Embryonic facial prominence (tissue), 1 donor: ENCODE data around the gene MYADML2.

ENCODE experiments used
- DNase-seq: peaks from one replicate; pipeline ENCODE4 v3.0.0-alpha.2; 2016; ENCODE audit errors: extremely low spot score

Gene MYADML2

DNA sequence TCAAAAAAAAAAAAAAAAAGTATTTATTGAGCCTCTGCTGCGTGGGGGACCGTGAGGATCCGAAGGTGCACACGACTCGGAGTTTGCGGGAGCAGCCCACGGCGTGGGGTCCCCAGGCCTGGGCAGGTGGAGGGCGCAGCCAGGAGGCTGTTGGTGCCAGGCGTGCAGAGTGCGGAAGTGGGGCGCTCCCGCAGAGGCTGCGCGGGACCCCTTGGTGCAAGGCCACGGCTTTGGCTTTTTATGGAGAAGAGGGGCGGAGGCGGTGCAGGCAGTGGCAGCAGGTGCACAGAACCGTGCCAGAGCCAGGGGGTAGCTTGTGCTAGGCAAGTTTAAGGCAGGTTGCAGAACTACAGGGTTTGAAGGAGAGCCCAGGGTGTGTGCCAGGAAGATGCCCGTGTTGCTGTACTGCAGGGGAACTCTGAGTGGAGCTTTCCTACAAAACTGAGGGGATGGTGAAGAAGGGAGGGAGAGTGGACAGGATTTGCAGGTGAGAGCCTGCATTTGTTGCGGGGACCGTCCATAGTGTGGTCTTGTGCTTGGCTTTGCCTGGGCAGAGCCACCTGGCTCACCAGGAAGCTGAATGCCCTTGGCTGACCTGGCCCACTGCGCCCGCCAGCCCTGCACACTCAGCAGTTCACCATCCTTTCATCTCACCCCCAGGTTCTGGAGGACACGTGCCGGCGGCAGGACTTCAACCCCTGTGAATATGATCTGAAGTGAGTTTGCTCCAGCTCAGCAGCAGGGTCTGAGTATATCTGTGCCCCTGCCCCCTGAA, 31.7 kb upstream of the MYADML2 start:
- no peak for DNase-seq

DNA sequence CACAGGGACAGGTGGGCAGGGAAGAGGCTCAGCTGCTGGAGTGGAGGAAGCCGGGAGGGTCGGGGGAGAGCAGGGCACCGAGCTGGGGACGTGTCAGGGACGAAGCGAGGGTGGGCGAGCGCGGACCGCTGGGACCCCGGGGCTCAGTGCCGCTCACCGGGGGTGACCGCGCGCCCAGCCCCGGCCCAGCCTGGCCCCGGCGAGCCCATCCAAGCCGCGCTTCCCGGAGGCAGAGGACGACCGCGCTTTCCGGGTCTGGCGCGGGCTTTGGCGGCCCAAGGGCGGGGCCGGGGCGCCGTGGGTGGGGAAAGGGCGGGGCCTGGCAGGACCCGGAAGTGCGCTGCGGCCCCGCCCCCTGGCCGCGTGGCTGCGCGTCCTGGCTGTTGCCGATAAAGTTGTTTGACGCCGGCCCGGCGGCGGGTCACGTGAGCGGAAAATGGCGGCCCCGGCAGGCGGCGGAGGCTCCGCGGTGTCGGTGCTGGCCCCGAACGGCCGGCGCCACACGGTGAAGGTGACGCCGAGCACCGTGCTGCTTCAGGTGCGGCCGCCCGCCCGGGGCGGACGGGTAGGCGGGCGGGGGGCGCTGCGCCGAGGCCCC, 30.3 kb upstream of the MYADML2 start, which contains the start of gene ASPSCR1:
TSS of gene ASPSCR1 (plus strand) at position 419 of the 598 bp plus-strand sequence. CDS start at position 437, 18 bp downstream.
- peak; percentile 82 for DNase-seq

DNA sequence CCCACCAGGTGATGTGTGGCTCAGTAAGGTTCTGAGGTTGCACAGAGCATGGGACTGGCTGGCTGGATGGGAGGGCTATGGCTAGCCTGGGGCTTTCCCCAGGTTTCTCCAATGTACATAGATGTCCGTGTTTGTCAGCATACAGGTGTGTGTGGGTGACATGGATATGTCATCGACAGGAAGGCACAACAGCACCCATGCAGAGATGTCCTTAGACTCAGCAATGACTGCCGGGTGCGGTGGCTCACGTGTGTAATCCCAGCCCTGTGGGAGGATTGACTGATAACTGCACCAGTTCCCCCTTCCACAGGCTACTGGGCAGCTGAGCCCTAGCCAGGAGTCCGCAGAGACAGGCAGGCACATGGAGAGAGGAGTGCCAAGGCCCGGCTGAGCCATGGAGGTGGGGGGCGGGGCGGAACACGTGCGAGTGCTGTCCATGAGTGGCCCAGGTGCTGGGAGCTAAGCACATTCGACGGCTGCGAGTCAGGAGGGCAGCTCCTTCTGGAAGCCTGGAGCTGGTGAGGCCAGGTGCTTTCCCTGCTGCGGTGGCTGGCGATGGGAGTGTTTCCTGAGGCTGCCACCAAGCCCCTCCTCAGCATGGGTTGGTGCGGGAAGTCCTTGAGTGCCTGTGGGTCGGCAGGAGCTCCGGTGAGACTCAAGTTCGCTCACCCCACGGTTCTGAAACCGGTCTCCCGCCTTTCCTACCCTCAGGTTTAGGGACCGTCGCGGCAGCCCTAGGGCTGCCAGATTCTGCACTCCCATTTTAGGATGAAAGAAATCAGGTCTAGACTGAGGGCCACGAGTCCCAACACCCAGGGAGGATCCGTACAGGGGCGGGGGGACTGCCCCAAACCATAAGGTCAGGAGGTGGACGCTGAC, 29.5 kb upstream of the MYADML2 start:
- no peak for DNase-seq

DNA sequence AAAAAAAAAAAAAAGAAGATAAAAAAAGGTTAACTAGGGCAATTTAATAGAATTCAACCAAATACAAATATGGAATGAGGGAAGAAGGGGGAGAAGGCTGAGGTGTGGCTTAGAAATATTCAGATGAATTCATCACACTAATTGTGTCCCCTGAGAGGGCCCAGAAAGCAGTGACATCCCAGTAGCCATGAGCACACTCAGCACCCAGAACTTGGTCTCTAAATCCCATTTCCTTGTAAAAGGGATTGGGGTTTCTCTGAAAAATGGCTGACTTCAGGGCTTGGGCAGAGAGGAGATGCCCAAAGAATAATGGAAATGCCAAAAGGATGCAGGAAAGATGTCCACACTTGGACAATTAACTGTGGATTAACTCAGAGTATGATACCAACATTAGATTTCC, 26.4 kb upstream of the MYADML2 start:
- DNase-seq = no peak

DNA sequence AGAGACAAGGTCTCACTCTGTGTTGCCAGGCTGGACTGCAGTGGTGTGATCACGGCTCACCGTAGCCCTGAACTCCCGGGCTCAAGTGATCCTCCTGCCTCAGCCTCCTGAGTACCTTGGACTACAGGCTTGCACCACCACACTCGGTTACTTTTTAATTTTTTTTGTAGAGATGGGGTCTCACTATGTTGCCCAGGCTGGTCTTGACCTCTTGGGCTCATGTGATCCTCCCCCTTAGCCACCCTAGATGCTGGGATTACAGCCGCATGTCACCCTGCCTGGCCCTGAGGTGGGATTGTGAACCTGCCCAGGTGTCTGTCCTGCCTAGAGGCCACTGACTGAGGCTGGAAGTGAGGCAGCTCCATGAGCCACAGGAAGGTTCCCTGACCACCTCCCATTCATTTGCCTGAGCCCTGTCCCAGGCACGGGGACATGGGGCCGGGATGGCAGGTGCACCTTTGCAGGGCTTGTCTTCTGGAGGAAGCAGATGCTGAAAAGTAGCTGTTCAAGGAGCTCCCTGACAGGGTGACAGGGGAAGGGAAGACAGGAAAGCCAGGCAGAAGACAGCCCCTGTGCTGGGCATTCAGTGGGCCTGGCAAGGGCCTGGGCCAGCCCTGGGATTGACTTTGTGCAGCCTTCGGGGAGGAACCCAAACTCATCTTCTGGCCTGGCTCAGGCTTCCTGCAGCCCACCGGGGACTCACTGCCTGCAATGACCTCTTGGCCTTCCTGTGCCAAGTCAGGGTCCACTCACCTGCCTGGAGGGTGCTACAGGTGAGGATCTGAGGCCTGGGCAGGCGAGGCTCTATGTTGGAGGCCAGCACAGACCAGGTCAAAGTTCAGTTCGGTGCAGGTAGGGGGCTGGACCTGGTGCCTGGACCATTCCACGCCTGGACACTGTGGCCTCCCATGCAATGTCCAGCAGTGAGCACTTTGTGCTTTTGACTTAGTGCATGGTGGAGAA, 22.1 kb upstream of the MYADML2 start:
- no peak for DNase-seq

DNA sequence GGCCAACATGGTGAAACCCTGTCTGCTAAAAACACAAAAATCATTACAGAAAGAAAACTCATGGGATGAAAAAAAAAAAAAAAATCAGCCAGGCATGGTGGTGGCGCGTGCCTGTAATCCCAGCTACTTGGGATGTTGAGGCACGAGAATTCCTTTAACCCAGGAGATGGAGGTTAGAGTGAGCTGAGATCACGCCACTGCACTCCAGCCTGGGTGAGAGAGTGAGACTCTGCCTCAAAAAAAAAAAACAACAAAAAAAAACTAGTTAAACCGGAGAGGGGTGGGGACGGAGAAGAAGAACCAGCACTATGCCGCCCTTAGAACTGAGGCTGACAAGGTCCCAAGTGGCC, 21.3 kb upstream of the MYADML2 start:
- no peak for DNase-seq

DNA sequence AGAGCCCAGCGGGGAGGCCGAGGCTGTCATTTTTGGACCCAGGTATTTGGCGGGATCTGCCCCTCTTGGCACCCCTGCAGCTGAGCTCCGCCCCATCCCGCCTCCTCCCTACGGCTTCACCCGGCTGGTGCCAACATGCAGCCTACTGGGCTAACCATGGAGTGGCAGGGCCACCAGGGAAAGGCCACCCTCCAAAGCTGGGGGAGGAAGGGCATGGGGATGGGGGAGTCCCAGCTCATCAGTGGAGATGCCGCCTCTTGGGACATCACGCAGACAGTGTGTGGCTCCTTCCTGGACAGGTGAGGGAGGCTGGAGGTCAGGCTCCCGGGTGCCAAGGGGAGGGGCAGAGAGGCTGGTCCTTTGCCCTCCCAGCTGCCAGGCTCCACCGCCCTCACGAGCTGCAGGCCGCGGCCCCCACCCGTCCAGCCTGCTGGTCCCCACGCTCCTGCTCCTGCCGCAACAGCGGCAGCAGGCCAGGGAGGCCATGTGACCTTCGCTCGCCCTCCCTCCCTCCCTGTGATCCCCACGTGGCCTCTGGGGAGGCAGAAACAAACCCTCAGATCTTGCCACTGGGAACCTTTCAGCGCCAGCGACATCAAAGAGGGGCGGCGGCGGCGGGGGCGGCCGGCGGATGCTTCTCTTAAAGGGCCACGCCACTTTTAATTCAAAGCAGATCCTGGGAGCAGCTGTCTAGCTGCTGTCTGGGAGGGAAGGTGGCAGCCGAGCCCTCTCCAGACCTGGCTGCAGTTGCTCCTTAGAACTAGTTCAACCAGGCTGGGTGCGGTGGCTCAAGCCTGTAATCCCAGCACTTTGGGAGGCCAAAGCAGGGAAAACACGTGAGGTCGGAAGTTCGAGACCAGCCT, 20.7 kb upstream of the MYADML2 start:
- DNase-seq = no peak

DNA sequence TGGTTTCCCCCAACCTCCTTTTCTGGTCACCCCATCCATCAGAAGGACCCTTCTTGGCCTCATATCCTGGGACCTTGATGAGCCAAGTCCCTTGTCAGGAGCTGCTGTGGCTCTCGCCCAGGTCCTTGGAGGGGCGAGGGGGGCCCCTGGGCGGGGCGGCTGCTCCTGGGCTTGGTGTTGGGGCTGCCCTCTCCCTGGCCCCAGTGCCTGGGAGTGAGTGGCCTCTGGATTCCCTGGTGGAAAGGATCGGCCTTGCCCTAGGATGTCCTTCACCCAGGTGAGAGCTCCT, 20.2 kb upstream of the MYADML2 start:
- DNase-seq = no peak

DNA sequence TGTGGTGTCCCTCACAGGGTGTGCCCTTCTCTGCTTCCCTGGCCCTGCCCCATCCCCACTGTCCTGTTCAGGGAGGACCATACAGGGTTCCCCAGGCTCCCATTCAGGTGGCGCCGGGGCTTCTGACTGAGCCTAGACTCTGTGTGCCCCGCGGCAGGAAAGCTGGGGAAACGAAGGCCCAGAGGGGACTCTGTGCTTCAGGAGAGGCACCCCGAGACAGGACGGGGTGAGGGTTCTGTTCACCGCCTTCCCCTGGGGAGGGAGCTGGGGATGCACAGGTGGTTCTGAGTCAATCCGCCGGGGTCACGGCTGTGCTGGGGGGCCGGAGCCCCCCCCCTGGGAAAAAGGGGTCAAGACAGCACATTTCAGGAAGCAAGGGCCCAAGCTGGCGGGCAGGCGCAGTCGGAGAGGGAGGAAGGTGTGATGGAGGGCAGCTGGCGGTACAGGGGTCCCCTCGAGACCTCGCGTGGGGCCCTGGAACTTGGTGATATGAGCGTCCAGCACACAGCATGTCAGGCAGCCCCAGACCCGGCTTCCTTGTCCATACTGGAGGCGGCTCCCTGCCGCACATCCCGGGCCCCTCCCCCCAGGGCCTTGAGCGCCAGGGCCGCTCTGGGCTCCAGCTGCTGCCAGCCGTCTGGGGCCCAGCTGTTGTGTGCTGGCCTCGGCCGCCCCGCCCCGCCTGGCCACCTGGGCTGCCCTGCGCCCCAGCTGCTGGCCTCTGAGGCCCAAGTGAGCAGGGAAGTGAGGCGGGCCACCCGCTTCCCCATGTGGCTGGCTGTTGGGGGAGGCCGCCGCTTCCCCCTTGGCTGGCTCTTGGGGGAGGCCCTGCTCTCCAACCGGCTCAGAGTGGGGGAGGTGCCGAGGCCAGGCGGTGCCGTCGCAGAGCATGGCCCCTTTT, 19.6 kb upstream of the MYADML2 start:
- DNase-seq = no peak

DNA sequence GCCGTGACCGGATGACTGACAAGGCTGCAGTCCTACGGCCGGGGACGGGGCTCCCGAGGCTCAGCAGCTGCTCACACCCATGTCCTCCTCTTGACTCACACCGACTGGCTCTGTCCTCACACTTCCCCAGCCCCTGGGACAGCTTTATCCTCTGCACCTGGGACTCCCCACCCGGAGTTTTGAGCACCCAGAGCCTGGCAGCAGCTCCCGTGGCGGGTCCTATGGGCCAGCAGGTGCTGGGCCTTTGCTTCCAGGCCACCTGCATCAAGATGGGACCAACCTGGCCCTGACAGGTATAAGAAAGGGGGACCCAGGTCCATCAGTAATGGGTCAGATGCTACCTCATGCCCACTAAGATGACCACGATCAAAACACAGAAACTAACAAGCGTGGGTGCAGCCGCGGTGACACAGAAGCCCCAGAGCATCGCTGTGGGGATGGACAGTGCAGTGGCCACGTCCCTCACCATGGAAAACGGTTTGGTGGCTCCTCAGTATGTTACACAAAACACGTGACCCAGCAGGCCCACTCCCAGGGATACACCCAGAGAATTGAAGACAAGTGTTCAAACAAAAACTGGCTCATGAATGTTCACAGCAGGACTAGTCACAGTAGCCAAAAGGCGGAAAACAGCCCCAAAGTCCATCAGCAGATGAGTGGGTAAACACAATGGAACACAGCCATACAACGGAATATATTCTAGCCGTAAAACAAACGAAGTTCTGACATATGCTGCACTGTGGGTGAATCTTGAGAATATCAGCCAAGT, 17.2 kb upstream of the MYADML2 start:
- no peak for DNase-seq

DNA sequence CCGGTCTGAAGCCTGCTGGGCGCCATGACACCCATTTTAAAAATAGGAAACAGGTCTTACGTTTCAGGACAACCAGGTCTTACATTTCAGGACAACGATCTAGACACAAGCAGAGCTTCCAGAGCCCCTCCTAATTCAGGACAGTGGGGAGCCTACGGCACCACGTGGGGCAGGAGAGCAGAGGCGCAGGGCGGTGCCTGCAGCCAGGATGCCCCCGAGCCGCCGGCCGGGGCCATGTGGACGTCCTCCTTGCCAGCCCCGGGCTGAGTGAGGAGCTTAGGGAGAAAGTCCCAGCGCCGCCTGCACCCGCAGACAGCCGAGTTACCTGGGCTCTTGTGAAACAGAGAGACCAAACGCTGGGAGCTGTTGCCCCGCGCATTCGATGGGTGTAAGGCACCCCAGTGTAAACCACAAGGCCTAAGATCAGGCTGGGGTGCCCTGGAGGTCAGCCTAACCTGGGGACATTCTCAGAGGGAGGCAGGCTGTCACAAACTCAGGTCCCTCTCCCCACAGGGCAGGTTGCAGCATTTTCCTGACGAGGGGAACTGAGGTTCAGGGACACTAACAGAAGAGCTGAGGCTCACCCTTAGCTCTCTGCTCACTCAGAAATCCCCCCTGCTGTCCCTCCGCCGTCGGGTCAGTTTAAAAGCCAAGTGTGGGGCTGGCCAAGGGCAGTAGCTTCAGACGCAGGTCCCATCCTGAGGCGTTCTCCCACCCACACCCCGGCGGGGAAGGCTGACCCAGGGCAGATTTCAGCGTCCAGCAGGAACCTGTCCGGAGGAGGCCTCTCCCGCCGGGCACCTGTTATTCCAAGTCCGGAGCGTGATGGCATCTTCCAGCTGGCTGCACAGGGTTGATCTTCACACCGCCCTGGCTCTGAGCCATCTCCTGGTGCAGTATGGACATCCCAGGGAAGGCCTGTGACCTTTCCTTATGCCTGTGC, 15.7 kb upstream of the MYADML2 start:
- DNase-seq = no peak

DNA sequence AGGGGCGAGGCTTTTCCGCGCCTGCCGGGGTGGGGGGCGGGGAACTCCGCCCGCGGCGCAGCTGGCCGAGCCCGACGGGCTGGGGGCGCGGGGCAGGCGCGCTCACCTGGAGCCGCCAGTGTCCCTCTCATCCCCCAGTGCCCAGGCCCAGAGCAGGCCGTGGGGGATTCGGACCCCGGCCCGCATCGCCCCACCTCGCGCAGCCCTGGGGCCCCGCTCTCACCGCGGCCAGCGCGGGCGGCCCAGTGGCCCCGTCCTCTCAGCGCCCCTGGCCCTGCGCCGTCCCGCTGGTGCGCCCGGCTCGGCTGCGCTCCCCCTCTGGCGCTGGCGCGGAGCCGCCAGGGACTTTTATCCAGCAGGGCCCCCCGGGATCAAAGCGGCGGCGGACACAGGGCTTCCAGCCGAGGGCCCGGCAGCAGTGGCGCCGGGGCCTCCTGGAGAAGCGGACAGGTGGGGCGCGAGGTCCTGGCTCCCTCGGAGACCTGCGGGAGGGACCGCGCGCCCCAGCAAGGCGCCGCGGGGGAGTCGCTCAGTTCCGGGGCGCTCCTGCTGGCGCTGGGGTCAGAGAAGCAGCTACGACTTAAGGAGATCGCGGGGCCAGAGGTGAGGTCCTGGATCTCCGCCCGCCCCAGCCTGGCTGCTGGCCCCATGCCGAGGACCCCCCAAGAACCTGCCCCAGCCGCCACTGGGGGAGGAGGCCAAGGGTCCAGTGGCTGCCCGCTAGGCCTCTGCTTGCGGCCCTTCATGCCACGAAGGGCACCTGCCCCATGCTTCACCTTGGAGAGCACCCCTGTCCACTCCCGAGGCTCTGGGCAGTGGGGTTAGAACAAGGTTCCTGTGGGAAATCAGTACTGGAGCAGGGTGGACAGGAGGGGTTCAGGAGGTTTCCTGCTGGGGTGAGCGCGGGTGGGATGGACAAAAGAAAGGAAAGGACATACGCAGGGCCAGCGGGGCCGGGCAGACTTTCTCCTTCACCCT, 14.8 kb upstream of the MYADML2 start:
- no peak for DNase-seq

DNA sequence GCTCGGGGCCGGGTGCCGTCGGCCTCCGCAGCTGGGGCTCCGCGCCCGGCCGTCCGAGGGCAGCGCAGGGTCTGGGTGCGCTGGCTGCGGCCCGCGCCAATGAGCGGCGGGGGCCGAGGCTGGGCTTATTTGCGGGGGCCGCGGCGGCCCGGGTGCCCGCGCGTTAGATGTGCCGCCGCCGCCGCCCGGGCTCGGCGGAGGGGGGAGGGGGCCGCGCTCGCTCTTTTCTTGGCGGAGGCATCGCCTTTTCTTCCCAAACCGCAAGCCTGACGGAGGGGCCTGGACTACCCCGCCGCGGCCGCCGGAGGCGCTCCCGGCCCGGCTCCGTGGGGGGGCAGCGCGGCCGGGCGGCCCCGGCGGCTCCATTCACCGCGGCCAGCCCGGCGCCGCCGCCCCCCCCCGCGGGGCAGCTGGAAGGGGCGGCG, 14.1 kb upstream of the MYADML2 start, which contains the start of gene NOTUM:
TSS of gene NOTUM (minus strand) at position 101 of the 425 bp plus-strand sequence. CDS start 278 bp downstream, outside the sequence.
- no peak for DNase-seq

DNA sequence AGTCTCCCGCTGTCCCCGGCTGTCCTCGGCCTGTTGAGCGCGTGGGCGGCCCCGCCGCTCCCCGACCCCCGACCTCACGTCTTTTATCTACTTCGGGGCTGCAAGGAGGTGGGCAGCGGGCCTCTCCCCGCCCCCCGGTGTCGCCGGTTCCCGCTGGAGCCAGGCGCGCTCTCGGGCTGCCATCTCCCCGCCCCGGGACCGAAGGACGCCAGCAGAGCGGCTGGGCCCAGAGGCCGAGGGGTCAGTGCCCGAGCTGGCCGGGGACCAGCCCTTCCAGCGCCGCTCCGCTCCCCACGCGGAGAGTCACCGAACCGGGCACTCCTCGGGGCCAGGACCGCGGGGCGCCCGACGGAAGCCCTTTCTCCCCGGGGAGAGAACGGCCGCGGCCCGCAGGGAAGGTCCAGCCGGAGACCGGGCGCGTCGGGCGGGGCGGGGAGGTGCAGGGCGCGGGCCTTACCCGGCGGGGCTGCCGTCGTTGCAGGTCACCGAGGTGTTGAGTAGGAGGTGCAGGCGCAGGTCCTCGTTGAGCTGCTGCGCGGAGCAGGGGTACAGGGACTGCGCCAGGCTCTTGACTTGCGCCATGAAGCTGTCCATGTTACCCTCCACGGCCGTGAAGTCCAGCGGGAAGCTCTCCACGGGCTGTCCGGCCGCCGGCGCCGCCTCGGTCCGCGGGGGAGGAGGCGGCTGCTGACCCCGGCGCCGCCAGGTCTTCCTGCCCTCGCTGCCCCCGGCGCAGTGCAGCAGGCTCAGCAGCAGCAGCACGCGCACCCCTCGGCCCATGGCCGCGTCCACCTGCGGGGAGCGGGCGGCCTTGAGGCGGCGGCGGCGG, 13.3 kb upstream of the MYADML2 start:
- no peak for DNase-seq

DNA sequence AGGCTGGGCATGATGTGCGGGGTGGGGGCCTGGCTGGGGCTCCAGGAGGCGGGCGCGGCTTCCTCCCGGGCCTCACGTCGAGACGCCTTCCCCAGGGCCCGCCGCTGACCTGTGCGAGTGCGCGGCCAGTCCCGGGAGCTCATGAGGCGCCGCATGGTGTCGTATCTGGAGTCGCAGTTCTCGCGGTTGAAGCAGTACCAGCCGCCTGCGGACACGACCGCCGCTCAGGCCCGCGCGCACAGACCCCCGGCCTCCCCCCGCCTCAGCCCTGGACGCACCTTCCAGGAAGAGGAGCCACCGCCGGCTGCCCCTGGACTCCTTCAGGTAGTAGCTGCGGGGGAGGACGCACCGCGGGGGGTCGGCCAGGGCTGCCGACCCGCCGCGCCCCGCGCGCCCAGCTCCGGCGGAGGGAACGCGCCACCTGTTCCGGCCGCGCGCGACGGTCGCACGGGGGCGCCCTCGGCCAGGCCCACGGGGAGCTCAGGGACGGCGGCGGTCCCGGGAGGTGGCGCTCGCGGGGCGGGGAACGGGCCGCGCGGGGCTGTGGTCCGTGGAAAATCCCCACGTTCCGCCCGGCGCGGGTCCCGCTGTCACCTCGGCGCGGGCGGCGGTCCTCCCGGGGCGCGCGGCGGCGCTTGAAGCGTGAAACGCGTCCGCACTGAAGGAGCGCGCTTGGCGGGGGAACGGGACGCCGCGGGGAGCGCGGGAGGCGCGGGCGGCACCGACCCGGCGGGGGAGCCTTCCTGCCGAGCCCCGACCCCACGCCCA, 12.5 kb upstream of the MYADML2 start:
- DNase-seq = no peak
